Gastrocnemius medialis (tissue), 4 donors: ENCODE data around the gene DBF4B.

ENCODE experiments used
- CTCF ChIP-seq, 5 experiments: fragments of 450-650 bp in 3 of 5; fragments of 200-600 bp in 2 of 5; sonication (generic) in 2 of 5; IDR thresholded peaks in 4 of 5; conservative IDR thresholded peaks in 1 of 5; 1 replicate in 4 of 5; 2 replicates in 1 of 5; pipeline ENCODE4 v1.5.1; 2016 to 2019; ENCODE audit warnings: antibody characterized with exemption in 5 of 5, mild to moderate bottlenecking in 3 of 5, moderate library complexity in 3 of 5
- POLR2A ChIP-seq, 2 donors: fragments of 450-650 bp; IDR thresholded peaks; one replicate each; pipeline ENCODE4 v1.6.1; 2017; ENCODE audit warnings: antibody characterized with exemption in 2 of 2, mild to moderate bottlenecking in 2 of 2, moderate library complexity in 2 of 2

GRCh38 chr17:44666006-44666405 is 42.5 kb upstream of the DBF4B start:
- TF ChIP-seq CTCF (IDR thresholded peaks at IDR 0.05 in 4 of 5, conservative IDR thresholded peaks at IDR 0.05 in 1 of 5) (no peak), POLR2A (IDR thresholded peaks at IDR 0.05) (no peak)
